22Rv1 (cell line): ENCODE data around the gene TMEM117.

Experiments used
- ZFX ChIP-seq: fragments of 450-650 bp; IDR thresholded peaks from 2 replicates; pipeline ENCODE4 v1.6.1; 2017; ENCODE audit warnings: antibody characterized with exemption, borderline replicate concordance
- TF ChIP-seq, protein P1 (sequence below): fragments of 450-650 bp; IDR thresholded peaks from 2 replicates; pipeline ENCODE4 v1.5.1; 2017; ENCODE audit warnings: mild to moderate bottlenecking

DNA sequence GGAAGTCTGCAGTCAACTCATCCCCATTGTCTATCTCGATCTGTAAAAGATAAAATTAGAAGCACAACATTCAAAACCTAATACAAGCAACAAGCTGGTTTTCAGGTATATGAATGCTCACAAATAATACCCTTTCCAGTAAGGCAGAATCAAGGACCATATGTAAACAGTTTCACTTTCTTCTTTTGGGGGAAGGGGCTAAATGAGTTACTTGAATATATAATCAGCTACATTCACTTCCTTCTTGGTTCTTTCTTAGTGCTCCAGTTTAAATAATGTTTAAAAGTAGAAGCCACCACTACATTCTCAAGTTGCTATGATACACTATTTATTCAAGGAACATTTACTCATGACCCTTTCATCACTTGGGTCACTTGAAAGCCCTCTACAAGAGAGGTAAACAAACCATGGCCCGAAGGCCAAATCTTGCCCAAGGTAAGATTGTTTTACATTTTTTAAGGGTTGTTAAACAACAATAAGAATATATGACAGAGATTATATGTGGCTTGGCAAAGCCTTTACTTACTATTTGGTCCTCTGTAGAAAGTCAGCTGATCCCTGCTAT lies 40.1 kb upstream of the TMEM117 start:
- TF ChIP-seq, protein P1, sequence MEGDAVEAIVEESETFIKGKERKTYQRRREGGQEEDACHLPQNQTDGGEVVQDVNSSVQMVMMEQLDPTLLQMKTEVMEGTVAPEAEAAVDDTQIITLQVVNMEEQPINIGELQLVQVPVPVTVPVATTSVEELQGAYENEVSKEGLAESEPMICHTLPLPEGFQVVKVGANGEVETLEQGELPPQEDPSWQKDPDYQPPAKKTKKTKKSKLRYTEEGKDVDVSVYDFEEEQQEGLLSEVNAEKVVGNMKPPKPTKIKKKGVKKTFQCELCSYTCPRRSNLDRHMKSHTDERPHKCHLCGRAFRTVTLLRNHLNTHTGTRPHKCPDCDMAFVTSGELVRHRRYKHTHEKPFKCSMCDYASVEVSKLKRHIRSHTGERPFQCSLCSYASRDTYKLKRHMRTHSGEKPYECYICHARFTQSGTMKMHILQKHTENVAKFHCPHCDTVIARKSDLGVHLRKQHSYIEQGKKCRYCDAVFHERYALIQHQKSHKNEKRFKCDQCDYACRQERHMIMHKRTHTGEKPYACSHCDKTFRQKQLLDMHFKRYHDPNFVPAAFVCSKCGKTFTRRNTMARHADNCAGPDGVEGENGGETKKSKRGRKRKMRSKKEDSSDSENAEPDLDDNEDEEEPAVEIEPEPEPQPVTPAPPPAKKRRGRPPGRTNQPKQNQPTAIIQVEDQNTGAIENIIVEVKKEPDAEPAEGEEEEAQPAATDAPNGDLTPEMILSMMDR: no peak
- no peak for TF ChIP-seq ZFX
